Activated naive CD8-positive, alpha-beta T cell treated with anti-CD3 and anti-CD28 coated beads, Interleukin-2, amount 50 U/mL, for 16 hours (primary cell): ENCODE data around the gene RPL36A.

Experiments
- DNase-seq: peaks from one replicate; pipeline ENCODE4 v3.0.0-alpha.2; 2020; ENCODE audit warnings: low read depth, low spot score

Gene RPL36A

DNA sequence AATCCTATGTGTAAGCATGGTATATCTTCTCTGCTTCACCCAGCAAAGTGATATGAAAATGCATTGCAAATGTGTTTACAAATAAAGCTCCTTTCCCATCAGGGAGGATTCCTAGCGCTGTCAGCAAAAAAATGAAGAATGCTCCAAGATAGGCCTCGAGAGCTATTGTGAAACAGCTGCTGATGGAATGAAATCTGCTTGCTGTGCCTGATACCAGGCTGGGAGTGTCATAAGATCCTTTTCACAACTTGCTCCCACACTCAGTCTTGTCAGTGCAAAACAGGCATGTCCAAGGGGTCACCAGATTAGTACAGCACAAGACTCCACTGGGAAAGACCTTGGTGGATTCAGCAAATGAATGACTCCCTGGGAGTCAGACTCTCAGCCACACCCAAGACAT, 51.3 kb downstream of the RPL36A start:
- DNase-seq = no peak
